Hepatocyte (in vitro differentiated cells): ENCODE measurements around the gene RAP1A. TPM values are rescaled to one million over a fixed set of nuclear protein-coding genes. Genes with fewer than 3 reads are reported as not detected.

Source experiments
- DNase-seq: peaks from one replicate; pipeline ENCODE4 v3.0.0-alpha.2; 2016; ENCODE audit warnings: low spot score
- H2AFZ ChIP-seq: fragments of 200-600 bp; sonication (generic); 2 replicates; pipeline ENCODE4 v1.6.0; 2016; ENCODE audit warnings: antibody characterized with exemption, mild to moderate bottlenecking
- H3K27ac ChIP-seq: fragments of 200-600 bp; sonication (generic); 2 replicates; pipeline ENCODE4 v1.5.1; 2016; ENCODE audit warnings: mild to moderate bottlenecking
- H3K27me3 ChIP-seq: fragments of 200-600 bp; sonication (generic); 2 replicates; pipeline ENCODE4 v1.6.1; 2016
- H3K36me3 ChIP-seq: fragments of 200-600 bp; sonication (generic); replicated peaks from 2 replicates; pipeline ENCODE4 v1.5.1; 2016; ENCODE audit warnings: low read depth; ENCODE audit not compliant: insufficient read depth
- H3K4me1 ChIP-seq: fragments of 200-600 bp; sonication (generic); 2 replicates; pipeline ENCODE4 v1.5.1; 2016; ENCODE audit warnings: mild to moderate bottlenecking, moderate library complexity; ENCODE audit not compliant: insufficient read depth
- H3K4me2 ChIP-seq: fragments of 200-600 bp; sonication (generic); 2 replicates; pipeline ENCODE4 v1.6.0; 2016
- H3K4me3 ChIP-seq: fragments of 200-600 bp; sonication (generic); 2 replicates; pipeline ENCODE4 v1.5.1; 2016; ENCODE audit warnings: mild to moderate bottlenecking
- H3K79me2 ChIP-seq: fragments of 200-600 bp; sonication (generic); 2 replicates; pipeline ENCODE4 v1.6.0; 2017; ENCODE audit warnings: mild to moderate bottlenecking
- H3K9me2 ChIP-seq: fragments of 200-600 bp; sonication (generic); replicated peaks from 2 replicates; pipeline ENCODE4 v1.6.0; 2017; ENCODE audit warnings: mild to moderate bottlenecking; ENCODE audit not compliant: insufficient read depth
- H3K9me3 ChIP-seq: fragments of 200-600 bp; sonication (generic); 2 replicates; pipeline ENCODE4 v1.5.1; 2016; ENCODE audit warnings: low read depth, mild to moderate bottlenecking
- H4K20me1 ChIP-seq: fragments of 200-600 bp; sonication (generic); 2 replicates; pipeline ENCODE4 v1.6.0; 2016; ENCODE audit warnings: mild to moderate bottlenecking; ENCODE audit not compliant: insufficient read depth, poor library complexity, severe bottlenecking
- EZH2 ChIP-seq: fragments of 200-600 bp; sonication (generic); IDR thresholded peaks from 2 replicates; pipeline ENCODE4 v1.6.1; 2016; ENCODE audit warnings: antibody characterized with exemption, mild to moderate bottlenecking, borderline replicate concordance
- EZH2phosphoT487 ChIP-seq: fragments of 200-600 bp; sonication (generic); IDR thresholded peaks from one replicate; pipeline ENCODE4 v1.6.1; 2018; ENCODE audit warnings: antibody characterized with exemption, mild to moderate bottlenecking, low read depth, moderate library complexity; ENCODE audit not compliant: unreplicated experiment, severe bottlenecking
- WGBS: methylation state at CpG from one replicate; pipeline ENCODE4 v1.1.6; 2016; ENCODE audit warnings: low lambda C conversion rate; ENCODE audit errors: missing lambda C conversion rate; 5-methylcytosine and 5-hydroxymethylcytosine counted together
- polyA plus RNA-seq: library from polyadenylated mRNA; unstranded; fragments of >200 nt; fragmentation: Nextera tagmentation; extraction: Ambion mirVana; gene quantifications from 2 replicates; pipeline ENCODE4 v1.2.1, GENCODE V29; 2016
- total RNA-seq: library from RNA; depleted of rRNA; stranded (reverse); fragments of >200 nt; gene quantifications from 2 replicates; pipeline ENCODE4 v1.2.3, GENCODE V29; 2014
- TF ChIP-seq, protein P1 (sequence below): fragments of 200-600 bp; sonication (generic); IDR thresholded peaks from 2 replicates; pipeline ENCODE4 v1.5.1; 2016; ENCODE audit warnings: antibody characterized with exemption, mild to moderate bottlenecking; ENCODE audit not compliant: poor library complexity

Gene RAP1A
- total and polyA plus RNA-seq, 2 experiments from 2014 or later = 48.8 to 49.6 TPM

DNA sequence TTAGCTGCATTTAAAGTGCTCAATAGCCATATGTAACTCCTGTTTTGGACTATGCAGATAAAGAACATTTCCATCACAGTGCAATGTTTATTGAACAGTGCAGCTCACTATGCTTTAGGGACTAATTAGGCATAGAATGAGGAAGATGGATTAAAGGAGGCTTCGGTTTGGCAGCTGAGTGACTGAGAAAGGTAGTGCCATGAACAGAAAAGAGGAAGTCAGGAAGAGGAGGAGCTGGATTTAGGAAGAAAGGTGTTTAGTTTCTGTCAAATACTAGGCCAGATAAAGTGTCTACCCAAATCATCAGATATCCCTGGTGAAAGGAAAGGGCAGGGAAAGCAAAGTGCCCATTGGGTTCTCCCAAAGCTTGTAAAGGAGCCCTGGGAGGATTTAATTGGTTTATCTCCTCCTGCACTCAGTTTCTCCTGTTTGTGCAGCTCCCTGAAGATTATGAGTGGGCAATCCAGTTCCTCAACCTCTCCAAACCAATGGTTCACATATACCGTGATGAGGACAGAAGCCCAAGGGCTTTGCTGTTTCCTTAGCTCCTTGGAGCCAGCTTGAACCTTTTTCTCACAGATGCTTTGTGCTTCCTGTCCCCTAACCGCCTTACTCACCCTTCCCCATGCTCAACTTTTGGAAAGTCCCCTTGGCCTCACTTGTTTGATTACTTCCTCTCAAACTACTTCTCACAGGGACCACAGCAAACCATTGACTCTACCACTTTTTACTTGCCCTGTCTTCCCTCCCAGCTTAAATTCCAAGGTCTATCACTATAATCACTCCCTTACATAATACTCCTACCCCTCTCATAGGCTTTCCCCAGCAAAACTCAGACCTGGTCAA, 3.5 kb upstream of the RAP1A start:
- Histone ChIP-seq H3K9me2 (no peaks in the 10 kb centered on the region), H4K20me1 (peaks cover 5% of the 10 kb centered on the region), H3K27ac (no peak overlapping the region), H3K36me3 (no peaks in the 10 kb centered on the region), H3K27me3 (no peaks in the 10 kb centered on the region), H3K4me1 (peaks cover 4% of the 10 kb centered on the region), H3K79me2 (peaks cover 13% of the 10 kb centered on the region), H3K4me2 (no peak overlapping the region), H3K9me3 (no peaks in the 10 kb centered on the region), H2AFZ (no peak overlapping the region), H3K4me3 (no peak overlapping the region)
- WGBS = 81% methylated on average over 3 of the region's 3 CpGs
- no peak for DNase-seq
- no peak for TF ChIP-seq EZH2
- TF ChIP-seq, protein P1, sequence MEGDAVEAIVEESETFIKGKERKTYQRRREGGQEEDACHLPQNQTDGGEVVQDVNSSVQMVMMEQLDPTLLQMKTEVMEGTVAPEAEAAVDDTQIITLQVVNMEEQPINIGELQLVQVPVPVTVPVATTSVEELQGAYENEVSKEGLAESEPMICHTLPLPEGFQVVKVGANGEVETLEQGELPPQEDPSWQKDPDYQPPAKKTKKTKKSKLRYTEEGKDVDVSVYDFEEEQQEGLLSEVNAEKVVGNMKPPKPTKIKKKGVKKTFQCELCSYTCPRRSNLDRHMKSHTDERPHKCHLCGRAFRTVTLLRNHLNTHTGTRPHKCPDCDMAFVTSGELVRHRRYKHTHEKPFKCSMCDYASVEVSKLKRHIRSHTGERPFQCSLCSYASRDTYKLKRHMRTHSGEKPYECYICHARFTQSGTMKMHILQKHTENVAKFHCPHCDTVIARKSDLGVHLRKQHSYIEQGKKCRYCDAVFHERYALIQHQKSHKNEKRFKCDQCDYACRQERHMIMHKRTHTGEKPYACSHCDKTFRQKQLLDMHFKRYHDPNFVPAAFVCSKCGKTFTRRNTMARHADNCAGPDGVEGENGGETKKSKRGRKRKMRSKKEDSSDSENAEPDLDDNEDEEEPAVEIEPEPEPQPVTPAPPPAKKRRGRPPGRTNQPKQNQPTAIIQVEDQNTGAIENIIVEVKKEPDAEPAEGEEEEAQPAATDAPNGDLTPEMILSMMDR = no peak
- TF ChIP-seq EZH2phosphoT487 = no peak

DNA sequence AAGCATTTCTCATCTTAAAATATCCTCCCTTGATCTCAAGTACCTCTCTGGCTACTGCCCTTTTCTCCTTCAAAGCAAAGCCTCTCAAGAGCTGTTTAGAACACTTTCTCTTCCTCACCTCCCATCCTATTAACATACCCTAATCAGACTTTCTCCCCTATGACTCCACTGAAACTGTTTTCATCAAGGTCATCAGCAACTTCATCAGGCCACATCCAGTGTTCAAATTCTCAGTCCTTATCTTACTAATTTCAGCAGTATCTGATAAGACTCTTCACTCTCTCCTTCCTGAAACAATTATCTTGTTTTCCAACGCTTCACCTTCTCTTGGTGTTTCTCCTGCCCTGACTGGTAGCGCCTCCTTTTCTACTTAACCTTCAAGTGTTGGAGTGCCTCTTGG, 1.5 kb upstream of the RAP1A start:
- no peaks in the 10 kb centered on the region for H3K9me2 ChIP-seq
- H3K4me3 ChIP-seq = no peak overlapping the region
- H3K27me3 ChIP-seq = no peaks in the 10 kb centered on the region
- H3K79me2 ChIP-seq = peaks cover 33% of the 10 kb centered on the region
- H2AFZ ChIP-seq = no peak overlapping the region
- DNase-seq = no peak
- TF ChIP-seq EZH2phosphoT487 (no peak), EZH2 (no peak)
- TF ChIP-seq, protein P1 = no peak
- no peaks in the 10 kb centered on the region for H3K9me3 ChIP-seq
- WGBS = 78% methylated on average over 2 of the region's 2 CpGs
- no peak overlapping the region for H3K27ac ChIP-seq
- H3K4me2 ChIP-seq = no peak overlapping the region
- H3K36me3 ChIP-seq = no peaks in the 10 kb centered on the region
- peaks cover 9% of the 10 kb centered on the region for H3K4me1 ChIP-seq
- H4K20me1 ChIP-seq = peaks cover 19% of the 10 kb centered on the region

DNA sequence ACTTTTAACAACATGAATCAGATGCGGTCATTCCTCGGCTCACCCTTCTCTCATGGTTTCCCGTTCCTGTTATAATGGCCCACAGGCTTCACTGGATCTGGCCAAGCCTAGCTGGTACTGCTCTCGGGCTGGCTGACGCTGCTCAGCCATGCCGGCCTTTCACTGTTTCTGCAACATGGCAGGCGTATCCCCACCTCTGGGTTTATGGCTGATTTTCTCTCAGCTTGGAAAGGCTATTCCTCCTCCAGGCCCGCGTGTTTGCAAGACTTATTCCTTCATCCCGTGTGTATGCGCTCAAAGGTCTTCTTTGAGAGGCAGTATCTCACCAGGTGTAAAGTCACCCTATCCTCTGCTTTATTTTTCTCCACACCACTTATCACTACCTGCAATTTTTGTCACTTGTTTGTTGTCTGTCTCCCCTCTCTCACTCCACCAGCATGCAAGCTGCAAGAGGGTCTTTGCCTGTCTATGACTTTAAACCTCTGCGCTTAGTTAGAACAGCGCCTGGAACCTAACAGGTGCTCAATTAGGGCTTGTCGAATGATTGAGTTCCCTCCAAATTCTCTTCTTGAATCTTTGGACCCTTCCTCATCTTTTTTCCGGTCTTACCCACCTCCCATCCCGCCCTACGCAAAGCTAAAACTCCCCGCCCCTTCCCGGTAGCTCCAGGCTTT, 491 bp upstream of the RAP1A start:
- Histone ChIP-seq H3K4me3 (peak overlapping the region; percentile 31), H3K4me2 (peak overlapping the region; percentile 92), H3K27ac (peak overlapping the region; percentile 78), H3K36me3 (no peaks in the 10 kb centered on the region), H4K20me1 (peaks cover 26% of the 10 kb centered on the region), H3K4me1 (peaks cover 9% of the 10 kb centered on the region), H3K9me2 (no peaks in the 10 kb centered on the region), H3K79me2 (peaks cover 43% of the 10 kb centered on the region), H2AFZ (peak overlapping the region; percentile 98), H3K9me3 (no peaks in the 10 kb centered on the region), H3K27me3 (no peaks in the 10 kb centered on the region)
- 54% methylated on average over 19 of the region's 19 CpGs for whole genome bisulfite sequencing
- DNase-seq = no peak
- no peak for TF ChIP-seq EZH2phosphoT487
- TF ChIP-seq, protein P1 = no peak
- TF ChIP-seq EZH2 = no peak
